Body of pancreas (tissue), 4 donors: ENCODE data around the gene FAM177B.

Experiments
- POLR2A ChIP-seq, 3 donors: fragments of 450-650 bp; IDR thresholded peaks; one replicate each; pipeline ENCODE4 v1.6.1; 2016; ENCODE audit warnings: antibody characterized with exemption in 3 of 3, mild to moderate bottlenecking in 2 of 3
- TF ChIP-seq, protein P1 (sequence below), 7 experiments: fragments of 450-650 bp in 4 of 7; fragments of 200-600 bp in 3 of 7; sonication (generic) in 3 of 7; IDR thresholded peaks; one replicate each; pipeline ENCODE4 v1.5.1; 2016 to 2019; ENCODE audit warnings: antibody characterized with exemption in 7 of 7

DNA sequence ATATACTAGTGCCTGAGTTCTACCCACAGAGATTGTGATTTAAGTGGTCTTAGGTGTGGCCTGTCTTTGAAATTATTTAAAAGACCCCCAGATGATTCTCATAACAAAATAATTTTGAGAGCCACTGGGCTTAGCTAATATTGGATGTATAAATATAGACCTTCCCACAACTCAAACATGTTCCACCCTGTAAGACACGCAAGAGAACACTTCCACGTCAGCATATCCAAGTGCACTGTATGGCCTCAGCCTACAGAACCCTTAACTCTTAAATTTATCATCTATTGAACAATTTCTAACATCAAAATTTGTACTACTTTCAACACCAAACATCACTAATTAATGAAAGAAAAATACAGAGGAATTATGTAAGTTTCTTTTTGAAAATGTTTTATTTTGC is 2.5 kb downstream of the FAM177B start:
- TF ChIP-seq, protein P1, sequence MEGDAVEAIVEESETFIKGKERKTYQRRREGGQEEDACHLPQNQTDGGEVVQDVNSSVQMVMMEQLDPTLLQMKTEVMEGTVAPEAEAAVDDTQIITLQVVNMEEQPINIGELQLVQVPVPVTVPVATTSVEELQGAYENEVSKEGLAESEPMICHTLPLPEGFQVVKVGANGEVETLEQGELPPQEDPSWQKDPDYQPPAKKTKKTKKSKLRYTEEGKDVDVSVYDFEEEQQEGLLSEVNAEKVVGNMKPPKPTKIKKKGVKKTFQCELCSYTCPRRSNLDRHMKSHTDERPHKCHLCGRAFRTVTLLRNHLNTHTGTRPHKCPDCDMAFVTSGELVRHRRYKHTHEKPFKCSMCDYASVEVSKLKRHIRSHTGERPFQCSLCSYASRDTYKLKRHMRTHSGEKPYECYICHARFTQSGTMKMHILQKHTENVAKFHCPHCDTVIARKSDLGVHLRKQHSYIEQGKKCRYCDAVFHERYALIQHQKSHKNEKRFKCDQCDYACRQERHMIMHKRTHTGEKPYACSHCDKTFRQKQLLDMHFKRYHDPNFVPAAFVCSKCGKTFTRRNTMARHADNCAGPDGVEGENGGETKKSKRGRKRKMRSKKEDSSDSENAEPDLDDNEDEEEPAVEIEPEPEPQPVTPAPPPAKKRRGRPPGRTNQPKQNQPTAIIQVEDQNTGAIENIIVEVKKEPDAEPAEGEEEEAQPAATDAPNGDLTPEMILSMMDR (IDR thresholded peaks at IDR 0.05): no peak
- TF ChIP-seq POLR2A (IDR thresholded peaks at IDR 0.05): no peak
